H1 (cell line): ENCODE measurements around the gene CDK19. TPM values are rescaled to one million over a fixed set of nuclear protein-coding genes. Genes with fewer than 3 reads are reported as not detected.

Experiments
- CTCF ChIA-PET: fragments of 300-600 bp; sonication (Branson Sonifier 250); formaldehyde crosslinking; loops from one replicate; lab custom pipeline; 2021; ENCODE audit not compliant: partially characterized antibody; lab: Charles Lee
- POLR2A ChIA-PET: fragments of 300-600 bp; sonication (Branson Sonifier 250); formaldehyde crosslinking; loops from one replicate; lab custom pipeline; 2021; ENCODE audit warnings: inconsistent platforms; ENCODE audit not compliant: partially characterized antibody; lab: Charles Lee
- DNase-seq, 2 experiments: peaks; one replicate each; pipeline versions ENCODE4 v3.0.0 to v3.0.0-alpha.2; 2010 to 2022; ENCODE audit warnings: low spot score in 2 of 2, low read depth in 1 of 2, mixed read lengths in 1 of 2
- FAIRE-seq: peaks from 2 replicates; lab custom pipeline; 2011; peaks lifted over from hg19 to GRCh38; lab: Jason Lieb, UNC
- H2AFZ ChIP-seq: 2 replicates; pipeline ENCODE4 v1.8.1; 2012; ENCODE audit warnings: low read length, inconsistent platforms
- H2AK5ac ChIP-seq: 2 replicates; pipeline ENCODE4 v1.6.1; 2013; ENCODE audit warnings: low read depth, low read length
- H2BK120ac ChIP-seq: replicated peaks from 2 replicates; pipeline ENCODE3; 2013; ENCODE audit warnings: low read depth, low read length, inconsistent platforms
- H2BK12ac ChIP-seq: 2 replicates; pipeline ENCODE4 v1.6.1; 2013; ENCODE audit warnings: low read depth, low read length
- H2BK15ac ChIP-seq: 2 replicates; pipeline ENCODE4 v1.6.1; 2013; ENCODE audit warnings: low read length
- H2BK20ac ChIP-seq: 2 replicates; pipeline ENCODE4 v1.6.1; 2013; ENCODE audit warnings: low read length
- H2BK5ac ChIP-seq: 2 replicates; pipeline ENCODE4 v1.6.1; 2013; ENCODE audit warnings: low read depth, low read length
- H3K14ac ChIP-seq: 2 replicates; pipeline ENCODE4 v1.6.1; 2013; ENCODE audit warnings: inconsistent platforms; ENCODE audit not compliant: insufficient read length
- H3K18ac ChIP-seq: 2 replicates; pipeline ENCODE4 v1.6.1; 2013; ENCODE audit warnings: low read length; ENCODE audit errors: extremely low read depth
- H3K23ac ChIP-seq: 2 replicates; pipeline ENCODE4 v1.6.1; 2013; ENCODE audit warnings: inconsistent platforms; ENCODE audit not compliant: insufficient read length
- H3K23me2 ChIP-seq: 2 replicates; pipeline ENCODE4 v1.6.1; 2013; ENCODE audit warnings: low read depth, low read length
- H3K27ac ChIP-seq: 2 replicates; pipeline ENCODE4 v1.6.1; 2011; ENCODE audit warnings: low read depth, low read length, inconsistent platforms
- H3K27me3 ChIP-seq, 4 experiments: replicated peaks in 1 of 4; 1 replicate in 1 of 4; 2 replicates in 3 of 4; pipeline versions ENCODE4 v1.6.1 to v1.8.1; 2011 to 2013; ENCODE audit warnings: low read length in 3 of 4, mild to moderate bottlenecking in 3 of 4, inconsistent platforms in 2 of 4, mixed read lengths in 2 of 4, moderate library complexity in 1 of 4; ENCODE audit not compliant: control insufficient read depth in 3 of 4, insufficient read depth in 3 of 4; ENCODE audit errors: extremely low read depth in 1 of 4
- H3K36me3 ChIP-seq, 4 experiments: 2 replicates each; pipeline versions ENCODE4 v1.6.1 to v1.8.1; 2011 to 2013; ENCODE audit warnings: mild to moderate bottlenecking in 4 of 4, low read length in 3 of 4, moderate library complexity in 2 of 4, control low read depth in 1 of 4, inconsistent platforms in 1 of 4; ENCODE audit not compliant: insufficient read depth in 4 of 4, control insufficient read depth in 2 of 4
- H3K4ac ChIP-seq: replicated peaks from 2 replicates; pipeline ENCODE3; 2013; ENCODE audit warnings: low read length, low read depth, mixed read lengths, inconsistent platforms; ENCODE audit not compliant: insufficient read length
- H3K4me1 ChIP-seq, 4 experiments: replicated peaks in 1 of 4; 1 replicate in 1 of 4; 2 replicates in 3 of 4; pipeline versions ENCODE4 v1.6.1 to v1.8.1; 2011 to 2013; ENCODE audit warnings: low read length in 3 of 4, inconsistent platforms in 2 of 4, mixed read lengths in 1 of 4; ENCODE audit not compliant: insufficient read depth in 4 of 4, control insufficient read depth in 3 of 4
- H3K4me2 ChIP-seq, 2 experiments: 2 replicates each; pipeline versions ENCODE4 v1.6.1 to v1.8.1; 2011 to 2013; ENCODE audit warnings: low read depth in 2 of 2, low read length in 2 of 2, control low read depth in 1 of 2, inconsistent platforms in 1 of 2, mild to moderate bottlenecking in 1 of 2; ENCODE audit not compliant: insufficient read depth in 1 of 2
- H3K4me3 ChIP-seq, 4 experiments: fragments of 200-600, 300-600 bp in 1 of 4; sonication (generic), shearing (Covaris generic), sonication (Bioruptor Twin) in 1 of 4; 2 replicates each; pipeline versions ENCODE4 v1.5.1 to v1.8.1; 2011 to 2016; ENCODE audit warnings: low read length in 4 of 4, low read depth in 3 of 4, control low read depth in 2 of 4, inconsistent platforms in 2 of 4, mild to moderate bottlenecking in 2 of 4, mixed read lengths in 1 of 4, moderate library complexity in 1 of 4; ENCODE audit not compliant: insufficient read depth in 2 of 4; ENCODE audit errors: extremely low read depth in 1 of 4
- H3K56ac ChIP-seq: replicated peaks from 2 replicates; pipeline ENCODE3; 2013; ENCODE audit warnings: low read depth, mild to moderate bottlenecking, mixed read lengths, low read length, inconsistent platforms; ENCODE audit not compliant: insufficient read length
- H3K79me1 ChIP-seq: 2 replicates; pipeline ENCODE4 v1.6.1; 2013; ENCODE audit warnings: low read depth, low read length, control low read depth
- H3K79me2 ChIP-seq, 2 experiments: 2 replicates each; pipeline versions ENCODE4 v1.6.1 to v1.8.1; 2012 to 2013; ENCODE audit warnings: low read length in 2 of 2, mild to moderate bottlenecking in 2 of 2, inconsistent platforms in 1 of 2; ENCODE audit not compliant: insufficient read depth in 2 of 2, control insufficient read depth in 1 of 2
- H3K9ac ChIP-seq, 4 experiments: replicated peaks in 1 of 4; 1 replicate in 1 of 4; 2 replicates in 3 of 4; pipeline versions ENCODE4 v1.6.1 to v1.8.1; 2011 to 2013; ENCODE audit warnings: low read depth in 3 of 4, low read length in 3 of 4, control low read depth in 2 of 4, mild to moderate bottlenecking in 2 of 4, moderate library complexity in 2 of 4, inconsistent platforms in 1 of 4; ENCODE audit errors: extremely low read depth in 1 of 4
- H3K9me3 ChIP-seq, 2 experiments: 2 replicates each; pipeline versions ENCODE4 v1.6.1 to v1.8.1; 2012 to 2013; ENCODE audit warnings: mild to moderate bottlenecking in 2 of 2, moderate library complexity in 2 of 2, control low read depth in 1 of 2, inconsistent platforms in 1 of 2, low read depth in 1 of 2, low read length in 1 of 2, mixed read lengths in 1 of 2; ENCODE audit not compliant: insufficient read depth in 2 of 2
- H4K20me1 ChIP-seq, 2 experiments: replicated peaks in 1 of 2; 2 replicates each; pipeline versions ENCODE3 to v1.8.1; 2011 to 2013; ENCODE audit warnings: inconsistent platforms in 2 of 2, low read length in 2 of 2, mild to moderate bottlenecking in 1 of 2; ENCODE audit not compliant: insufficient read depth in 2 of 2, control insufficient read depth in 1 of 2
- H4K5ac ChIP-seq: 2 replicates; pipeline ENCODE4 v1.6.1; 2013; ENCODE audit warnings: low read length, low read depth, mixed read lengths, inconsistent platforms; ENCODE audit not compliant: insufficient read length
- H4K8ac ChIP-seq: 2 replicates; pipeline ENCODE4 v1.8.0; 2013; ENCODE audit warnings: mild to moderate bottlenecking, moderate library complexity, low read length, inconsistent platforms; ENCODE audit not compliant: insufficient read depth; ENCODE audit errors: extremely low read depth
- H4K91ac ChIP-seq: replicated peaks from 2 replicates; pipeline ENCODE3; 2013; ENCODE audit warnings: low read length, mixed read lengths, inconsistent platforms; ENCODE audit not compliant: insufficient read length
- ATF2 ChIP-seq: IDR thresholded peaks from 2 replicates; pipeline ENCODE4 v1.6.1; 2012; ENCODE audit warnings: low read length, inconsistent platforms
- BCL11A ChIP-seq, 2 experiments: IDR thresholded peaks; one replicate each; pipeline ENCODE4 v1.6.1; 2011; ENCODE audit warnings: low read depth in 2 of 2, low read length in 2 of 2, mild to moderate bottlenecking in 2 of 2
- POU5F1 ChIP-seq: IDR thresholded peaks from 2 replicates; pipeline ENCODE4 v1.6.1; 2011; ENCODE audit warnings: low read depth, mild to moderate bottlenecking, low read length, moderate library complexity
- YY1 ChIP-seq: IDR thresholded peaks from 2 replicates; pipeline ENCODE4 v1.6.1; 2011; ENCODE audit warnings: low read depth, mild to moderate bottlenecking, low read length
- polyA plus RNA-seq, 7 experiments: library from polyadenylated mRNA; depleted of rRNA in 3 of 7; stranded (reverse) in 5 of 7; unstranded in 2 of 7; fragments of >200 nt in 5 of 7; fragments of 200-250 nt in 2 of 7; gene quantifications; 1 replicate in 5 of 7; 2 replicates in 1 of 7; 4 replicates in 1 of 7; pipeline versions ENCODE4 v1.2.1 to v1.2.3, GENCODE V29; 2011 to 2013; ENCODE audit warnings: missing spikeins in 2 of 7, mixed read lengths in 2 of 7
- total RNA-seq: library from RNA; stranded (reverse); fragmentation: NEBNext Ultra II Directional; extraction: Animal tissue kit (Norgen Biotek cat#: 25700); gene quantifications from 2 replicates; pipeline ENCODE4 v1.2.1, GENCODE V29; 2021

CDK19 gene
- total and polyA plus RNA-seq, 2 of the 8 experiments (the other 6 are each of a cell fraction or from before 2014, with no cell fraction given) = 4.9 to 12.6 TPM

- Histone ChIP-seq H3K27ac (no peak overlapping the region), H3K56ac (no peak overlapping the region), H3K27me3 (no peaks in the 10 kb centered on the region), H4K20me1 (peaks cover 0 to 2% of the 10 kb centered on the region in 2 experiments), H3K9ac (no peak overlapping the region), H3K79me2 (no peaks in the 10 kb centered on the region), H2BK120ac (no peak overlapping the region), H2AFZ (no peak overlapping the region), H2BK20ac (no peak overlapping the region), H3K4me2 (no peak overlapping the region), H2BK12ac (no peak overlapping the region), H2AK5ac (no peak overlapping the region), H4K8ac (no peak overlapping the region), H3K4me1 (no peaks in the 10 kb centered on the region), H2BK5ac (no peak overlapping the region), H3K9me3 (no peaks in the 10 kb centered on the region), H4K91ac (no peak overlapping the region), H3K79me1 (no peaks in the 10 kb centered on the region), H3K4me3 (no peak overlapping the region), H4K5ac (no peak overlapping the region), H3K36me3 (no peaks in the 10 kb centered on the region), H3K14ac (no peak overlapping the region), H3K4ac (no peak overlapping the region), H2BK15ac (no peak overlapping the region), H3K18ac (no peak overlapping the region), H3K23me2 (no peaks in the 10 kb centered on the region), H3K23ac (no peak overlapping the region)
- DNase-seq (no peak), FAIRE-seq (no peak)
- ChIA-PET POLR2A (no interaction called here), CTCF (no interaction called here)
- no peak for TF ChIP-seq POU5F1
- no peak for TF ChIP-seq BCL11A (IDR thresholded peaks at IDR 0.05; ENCODE audit: low read depth in 2 of 2, low read length in 2 of 2)
- TF ChIP-seq ATF2 = no peak
- TF ChIP-seq YY1 = no peak
Measured at GRCh38 chr6:110676396-110676795, 138.9 kb downstream of the CDK19 start.
